H4 (cell line): ENCODE measurements around the gene PITPNB. TPM values are rescaled to one million over a fixed set of nuclear protein-coding genes. Genes with fewer than 3 reads are reported as not detected.

Experiments used
- DNase-seq: peaks from one replicate; pipeline ENCODE4 v3.0.0-alpha.2; 2015; ENCODE audit warnings: low spot score
- total RNA-seq: library from RNA; depleted of rRNA; stranded (reverse); fragments of >200 nt; shearing (Covaris generic); gene quantifications from 2 replicates; pipeline ENCODE4 v1.2.3, GENCODE V29; 2014

Gene PITPNB
- total RNA-seq, 1 experiment from 2014 or later, result 14.2 TPM

GRCh38 chr22:27859336-27859735 is 59.7 kb downstream of the PITPNB start:
- no peak for DNase-seq

- no peak for DNase-seq
These were observed 60.4 kb downstream of the PITPNB start for GRCh38 chr22:27858626-27859025.

- DNase-seq, result no peak
These were observed 61.6 kb downstream of the PITPNB start for GRCh38 chr22:27857443-27857842.

- DNase-seq, result no peak
These were observed 62.7 kb downstream of the PITPNB start for GRCh38 chr22:27856386-27856785.

GRCh38 chr22:27853424-27853823 is 65.6 kb downstream of the PITPNB start:
- DNase-seq, result no peak

- no peak for DNase-seq
These were observed 66.9 kb downstream of the PITPNB start for GRCh38 chr22:27851974-27852746.

GRCh38 chr22:27850000-27850521 is 69.0 kb downstream of the PITPNB start:
- no peak for DNase-seq

- DNase-seq, result no peak
These were observed 71.1 kb downstream of the PITPNB start for GRCh38 chr22:27848005-27848404.

GRCh38 chr22:27846910-27847309 is 72.1 kb downstream of the PITPNB start:
- DNase-seq, result no peak

- DNase-seq, result no peak
These were observed 72.8 kb downstream of the PITPNB start for GRCh38 chr22:27846248-27846757.

GRCh38 chr22:27845644-27846043 is 73.4 kb downstream of the PITPNB start:
- no peak for DNase-seq

- no peak for DNase-seq
These were observed 74.1 kb downstream of the PITPNB start for GRCh38 chr22:27844656-27845591.

GRCh38 chr22:27844256-27844655 is 74.8 kb downstream of the PITPNB start:
- DNase-seq, result no peak

GRCh38 chr22:27843441-27843840 is 75.6 kb downstream of the PITPNB start:
- no peak for DNase-seq

- no peak for DNase-seq
These were observed 76.2 kb downstream of the PITPNB start for GRCh38 chr22:27842669-27843431.

- no peak for DNase-seq
These were observed 76.9 kb downstream of the PITPNB start for GRCh38 chr22:27842201-27842600.

GRCh38 chr22:27840436-27840835 is 78.6 kb downstream of the PITPNB start:
- DNase-seq, result no peak

GRCh38 chr22:27839057-27839660 is 79.9 kb downstream of the PITPNB start:
- no peak for DNase-seq

- no peak for DNase-seq
These were observed 82.9 kb downstream of the PITPNB start for GRCh38 chr22:27836181-27836580.

GRCh38 chr22:27835446-27835845 is 83.6 kb downstream of the PITPNB start:
- peak; percentile 19 for DNase-seq
